ENCODE results near the gene MRPS31. TPM values are rescaled to one million over a fixed set of nuclear protein-coding genes. Genes with fewer than 3 reads are reported as not detected.
A peak's percentile ranks its signal among the peaks of the same experiment; 100 is the strongest.

The MRPS31 gene
- total and polyA plus RNA-seq, 2 donors (not counting 1 experiment from before 2014, with no cell fraction given) = 20.5 to 34.4 TPM

- Histone ChIP-seq H3K4me3 (ENCODE audit: control extremely low read depth in 1 of 5, extremely low read depth in 1 of 5, insufficient read depth in 1 of 5, low read depth in 2 of 5, low read length in 4 of 5) (no peak overlapping the region), H3K79me2 (ENCODE audit: control insufficient read depth, insufficient read depth, low read length) (no peaks in the 10 kb centered on the region), H3K27me3 (replicated peaks in 1 of 4; ENCODE audit: control extremely low read depth in 1 of 4, control insufficient read depth in 3 of 4, insufficient read depth in 4 of 4, low read length in 3 of 4) (no peaks in the 10 kb centered on the region), H2AFZ (ENCODE audit: insufficient read depth, low read depth, low read length, poor library complexity, severe bottlenecking) (no peak overlapping the region), H3K4me2 (replicated peaks; ENCODE audit: low read depth, low read length, poor library complexity, severe bottlenecking) (no peak overlapping the region), H3K9me3 (ENCODE audit: control extremely low read depth in 1 of 3, control insufficient read depth in 2 of 3, insufficient read depth in 1 of 3, low read length in 2 of 3) (no peaks in the 10 kb centered on the region), H3K27ac (ENCODE audit: low read length in 2 of 2) (no peak overlapping the region), H4K20me1 (ENCODE audit: control insufficient read depth, insufficient read depth, low read length, poor library complexity, severe bottlenecking) (no peaks in the 10 kb centered on the region), H3K9ac (ENCODE audit: low read length) (no peak overlapping the region), H3K4me1 (ENCODE audit: control insufficient read depth in 2 of 2, insufficient read depth in 2 of 2, low read length in 2 of 2) (peaks cover 8 to 9% of the 10 kb centered on the region in 2 donors), H3K36me3 (replicated peaks in 1 of 2; ENCODE audit: control extremely low read depth in 1 of 2, control insufficient read depth in 1 of 2, extremely low read depth in 1 of 2, insufficient read depth in 2 of 2, low read length in 1 of 2) (peaks cover 0 to 14% of the 10 kb centered on the region in 2 experiments)
- ChIA-PET POLR2A (no interaction called here), CTCF (interaction anchor here (0.6 to 2.8 kb wide), 5 partner anchors 9 to 1128 kb away, joined by 3 to 12 read pairs (median 3); no protein-coding TSS in a partner anchor)
- no peak overlapping the region for H3K4me3 Mint-ChIP-seq
- H3K9me3 Mint-ChIP-seq (ENCODE audit: insufficient read depth) = peaks cover 2% of the 10 kb centered on the region
- no peak for TF ChIP-seq CTCF (IDR thresholded peaks at IDR 0.05)
- no peak for TF ChIP-seq EZH2 (IDR thresholded peaks at IDR 0.05; ENCODE audit: borderline replicate concordance, insufficient read depth, low read depth, low read length, poor library complexity, severe bottlenecking)
- peaks cover 16% of the 10 kb centered on the region for H3K4me1 Mint-ChIP-seq
- ATAC-seq (ENCODE audit: low read depth) (no peak), DNase-seq (no peak)
- intact Hi-C loops (cut with micrococcal nuclease) = no loop called here
- no peaks in the 10 kb centered on the region for H3K27me3 Mint-ChIP-seq
- H3K27ac Mint-ChIP-seq = no peak overlapping the region
- 99% methylated on average over 6 of the region's 6 CpGs for WGBS (ENCODE audit: insufficient coverage)
Measured at GRCh38 chr13:40812724-40813445, 41.9 kb upstream of the MRPS31 start.

GRCh38 chr13:40812102-40812501 is 41.1 kb upstream of the MRPS31 start:
- H3K4me1 ChIP-seq (ENCODE audit: control insufficient read depth in 2 of 2, insufficient read depth in 2 of 2, low read length in 2 of 2) = peaks cover 8 to 9% of the 10 kb centered on the region in 2 donors
- H3K4me3 Mint-ChIP-seq = no peak overlapping the region
- TF ChIP-seq EZH2 (IDR thresholded peaks at IDR 0.05; ENCODE audit: borderline replicate concordance, insufficient read depth, low read depth, low read length, poor library complexity, severe bottlenecking) (no peak), CTCF (IDR thresholded peaks at IDR 0.05) (no peak)
- H3K27me3 ChIP-seq (replicated peaks in 1 of 4; ENCODE audit: control extremely low read depth in 1 of 4, control insufficient read depth in 3 of 4, insufficient read depth in 4 of 4, low read length in 3 of 4) = no peaks in the 10 kb centered on the region
- H3K4me2 ChIP-seq (replicated peaks; ENCODE audit: low read depth, low read length, poor library complexity, severe bottlenecking) = peak overlapping the region; percentile 15
- no peaks in the 10 kb centered on the region for H3K79me2 ChIP-seq (ENCODE audit: control insufficient read depth, insufficient read depth, low read length)
- peaks cover 16% of the 10 kb centered on the region for H3K4me1 Mint-ChIP-seq
- peaks cover 2% of the 10 kb centered on the region for H3K9me3 Mint-ChIP-seq (ENCODE audit: insufficient read depth)
- CTCF ChIA-PET = interaction anchor here (0.6 to 1.1 kb wide), 4 partner anchors 29 to 1128 kb away, joined by 3 to 5 read pairs (median 3); no protein-coding TSS in a partner anchor
- no peak for ATAC-seq (ENCODE audit: low read depth)
- peak; percentile 26 for DNase-seq
- H3K27ac ChIP-seq (ENCODE audit: low read length in 2 of 2) = no peak overlapping the region
- intact Hi-C loops (cut with micrococcal nuclease) = no loop called here
- WGBS (ENCODE audit: insufficient coverage) = no CpG with 5 or more reads among the region's 4 CpGs
- H3K36me3 ChIP-seq (replicated peaks in 1 of 2; ENCODE audit: control extremely low read depth in 1 of 2, control insufficient read depth in 1 of 2, extremely low read depth in 1 of 2, insufficient read depth in 2 of 2, low read length in 1 of 2) = peaks cover 0 to 19% of the 10 kb centered on the region in 2 experiments
- H3K4me3 ChIP-seq (ENCODE audit: control extremely low read depth in 1 of 5, extremely low read depth in 1 of 5, insufficient read depth in 1 of 5, low read depth in 2 of 5, low read length in 4 of 5) = no peak overlapping the region
- H3K27me3 Mint-ChIP-seq = no peaks in the 10 kb centered on the region
- POLR2A ChIA-PET = no interaction called here
- peak overlapping the region; percentile 39 for H3K27ac Mint-ChIP-seq
- no peaks in the 10 kb centered on the region for H3K9me3 ChIP-seq (ENCODE audit: control extremely low read depth in 1 of 3, control insufficient read depth in 2 of 3, insufficient read depth in 1 of 3, low read length in 2 of 3)
- H4K20me1 ChIP-seq (ENCODE audit: control insufficient read depth, insufficient read depth, low read length, poor library complexity, severe bottlenecking) = no peaks in the 10 kb centered on the region
- no peak overlapping the region for H2AFZ ChIP-seq (ENCODE audit: insufficient read depth, low read depth, low read length, poor library complexity, severe bottlenecking)
- H3K9ac ChIP-seq (ENCODE audit: low read length) = no peak overlapping the region

Data from B cell (primary cell).